HepG2 (cell line): Measurements from ENCODE around the gene GCDH. TPM values are rescaled to one million over a fixed set of nuclear protein-coding genes. Genes with fewer than 3 reads are reported as not detected.
A peak's percentile ranks its signal among the peaks of the same experiment; 100 is the strongest.

Experiments used
- CBX5 ChIP-seq: sonication (generic); formaldehyde crosslinking; IDR thresholded peaks from 2 replicates; pipeline ENCODE4 v1.4.0; 2020; ENCODE audit warnings: missing genetic modification reagents, borderline replicate concordance
- CREB3 ChIP-seq: sonication (generic); formaldehyde crosslinking; IDR thresholded peaks from 2 replicates; pipeline ENCODE4 v1.5.0; 2020; ENCODE audit warnings: missing genetic modification reagents
- DNMT3B ChIP-seq: conservative IDR thresholded peaks from 2 replicates; pipeline ENCODE4 v1.6.1; 2016; ENCODE audit warnings: missing biosample characterization, control low read depth
- DR1 ChIP-seq: sonication (generic); formaldehyde crosslinking; IDR thresholded peaks from 2 replicates; pipeline ENCODE4 v1.8.0; 2021; ENCODE audit warnings: mild to moderate bottlenecking, missing genetic modification reagents, inconsistent platforms
- E2F5 ChIP-seq: sonication (generic); formaldehyde crosslinking; conservative IDR thresholded peaks from 2 replicates; pipeline ENCODE4 v1.4.0; 2020; ENCODE audit warnings: missing genetic modification reagents
- MYPOP ChIP-seq: sonication (generic); formaldehyde crosslinking; IDR thresholded peaks from 2 replicates; pipeline ENCODE4 v1.8.1; 2023; ENCODE audit warnings: mild to moderate bottlenecking, moderate library complexity, missing genetic modification reagents
- NFIC ChIP-seq: IDR thresholded peaks from 2 replicates; pipeline ENCODE4 v1.6.1; 2012; ENCODE audit warnings: mild to moderate bottlenecking, low read length, inconsistent platforms
- POGZ ChIP-seq: sonication (generic); formaldehyde crosslinking; IDR thresholded peaks from 2 replicates; pipeline ENCODE4 v1.4.0; 2020; ENCODE audit warnings: mild to moderate bottlenecking, missing genetic modification reagents
- PTBP1 ChIP-seq: fragments of 200-400 bp; formaldehyde crosslinking; IDR thresholded peaks from 2 replicates; pipeline ENCODE4 v1.6.1; 2018; ENCODE audit warnings: low read length, low read depth; ENCODE audit not compliant: poor library complexity, severe bottlenecking
- RCOR2 ChIP-seq: IDR thresholded peaks from 2 replicates; pipeline ENCODE4 v1.6.1; 2016; ENCODE audit warnings: missing biosample characterization, missing genetic modification reagents
- REL ChIP-seq: sonication (generic); formaldehyde crosslinking; conservative IDR thresholded peaks from 2 replicates; pipeline ENCODE4 v1.8.0; 2022; ENCODE audit warnings: mild to moderate bottlenecking, missing genetic modification reagents, moderate library complexity
- SIX1 ChIP-seq: sonication (generic); formaldehyde crosslinking; IDR thresholded peaks from 2 replicates; pipeline ENCODE4 v1.4.0; 2020; ENCODE audit warnings: missing genetic modification reagents, borderline replicate concordance
- TFDP1 ChIP-seq: IDR thresholded peaks from 2 replicates; pipeline ENCODE4 v1.6.1; 2016; ENCODE audit warnings: missing compliant biosample characterization, missing genetic modification reagents, borderline replicate concordance
- ZFP36 ChIP-seq: fragments of 150-350 bp; IDR thresholded peaks from 2 replicates; pipeline ENCODE4 v1.6.1; 2018; ENCODE audit warnings: borderline replicate concordance, low read length, low read depth; ENCODE audit not compliant: partially characterized antibody
- ZFP37 ChIP-seq: sonication (generic); formaldehyde crosslinking; IDR thresholded peaks from 2 replicates; pipeline ENCODE4 v1.4.0; 2020; ENCODE audit warnings: missing genetic modification reagents, borderline replicate concordance
- ZFYVE20 ChIP-seq: sonication (generic); formaldehyde crosslinking; IDR thresholded peaks from 2 replicates; pipeline ENCODE4 v1.8.0; 2023; ENCODE audit warnings: low read depth, mild to moderate bottlenecking, moderate library complexity, missing genetic modification reagents, borderline replicate concordance
- ZNF17 ChIP-seq: sonication (generic); formaldehyde crosslinking; IDR thresholded peaks from 2 replicates; pipeline ENCODE4 v1.5.0; 2020; ENCODE audit warnings: mild to moderate bottlenecking, missing genetic modification reagents
- ZNF230 ChIP-seq: sonication (generic); formaldehyde crosslinking; IDR thresholded peaks from 2 replicates; pipeline ENCODE4 v1.4.0; 2020; ENCODE audit warnings: mild to moderate bottlenecking, missing genetic modification reagents
- ZNF501 ChIP-seq: sonication (generic); formaldehyde crosslinking; IDR thresholded peaks from 2 replicates; pipeline ENCODE4 v1.5.1; 2020; ENCODE audit warnings: mild to moderate bottlenecking, moderate library complexity, missing genetic modification reagents
- ZNF557 ChIP-seq: sonication (generic); formaldehyde crosslinking; IDR thresholded peaks from 2 replicates; pipeline ENCODE4 v1.4.0; 2020; ENCODE audit warnings: missing genetic modification reagents
- ZNF607 ChIP-seq: sonication (generic); formaldehyde crosslinking; IDR thresholded peaks from 2 replicates; pipeline ENCODE4 v1.5.1; 2020; ENCODE audit warnings: missing genetic modification reagents, mild to moderate bottlenecking, borderline replicate concordance
- ZNF616 ChIP-seq: sonication (generic); formaldehyde crosslinking; IDR thresholded peaks from 2 replicates; pipeline ENCODE4 v1.5.0; 2020; ENCODE audit warnings: low read depth, mild to moderate bottlenecking, missing genetic modification reagents
- ZNF704 ChIP-seq: sonication (generic); formaldehyde crosslinking; IDR thresholded peaks from 2 replicates; pipeline ENCODE4 v1.8.1; 2023; ENCODE audit warnings: mild to moderate bottlenecking, inconsistent platforms, moderate library complexity, missing genetic modification reagents, borderline replicate concordance
- ZNF850 ChIP-seq: sonication (generic); formaldehyde crosslinking; conservative IDR thresholded peaks from 2 replicates; pipeline ENCODE4 v1.9.0; 2021; ENCODE audit warnings: mild to moderate bottlenecking, missing genetic modification reagents
- polyA plus RNA-seq, 8 experiments: library from polyadenylated mRNA; depleted of rRNA in 3 of 8; stranded (reverse) in 7 of 8; unstranded in 1 of 8; fragments of >200 nt; fragmentation: Illumina TruSeq in 4 of 8; extraction: Trizol in 4 of 8; gene quantifications; 2 replicates each; pipeline versions ENCODE4 v1.2.1 to v1.2.3, GENCODE V29; 2011 to 2016; ENCODE audit warnings: low read depth in 4 of 8, missing spikeins in 1 of 8, mixed read lengths in 1 of 8; ENCODE audit not compliant: insufficient read depth in 1 of 8
- total RNA-seq, 5 experiments: library from RNA; depleted of rRNA; stranded (reverse); fragments of >200 nt; fragmentation: Illumina TruSeq; extraction: Trizol; gene quantifications; 2 replicates each; pipeline ENCODE4 v1.2.3, GENCODE V29; 2016; ENCODE audit warnings: low read depth in 1 of 5

GCDH gene
- total and polyA plus RNA-seq, 2 of the 13 experiments (the other 11 are each of a cell fraction or from before 2014, with no cell fraction given) = 15.1 to 38.0 TPM

GRCh38 chr19:12937927-12938778 lies 47.2 kb downstream of the GCDH start, which contains the start of gene CALR (continued):
- TF ChIP-seq ZNF557 (CRISPR knock-in tag) (no peak), ZNF17 (CRISPR knock-in tag) (no peak), REL (CRISPR knock-in tag) (0 out of 2 replicates have a peak, but pooled peaks have one; percentile 37), NFIC (no peak), PTBP1 (peak; percentile 61), CREB3 (CRISPR knock-in tag) (0 out of 2 replicates have a peak, but pooled peaks have one; percentile 46), ZNF616 (CRISPR knock-in tag) (peak; percentile 75; the same call in 1 of the 2 replicates), POGZ (peak; percentile 71), ZNF607 (0 out of 2 replicates have a peak, but pooled peaks have one; percentile 16), DNMT3B (CRISPR knock-in tag) (peak; percentile 60; the same call in 1 of the 2 replicates), ZFYVE20 (CRISPR knock-in tag) (no peak), E2F5 (CRISPR knock-in tag) (peak; percentile 71), SIX1 (CRISPR knock-in tag) (peak; percentile 12; the same call in 1 of the 2 replicates), DR1 (CRISPR knock-in tag) (peak; percentile 87; the same call in 1 of the 2 replicates), ZNF704 (CRISPR knock-in tag) (0 out of 2 replicates have a peak, but pooled peaks have one; percentile 22), CBX5 (CRISPR knock-in tag) (0 out of 2 replicates have a peak, but pooled peaks have one; percentile 16), ZNF230 (CRISPR knock-in tag) (no peak; the same call in 1 of the 2 replicates), ZNF850 (CRISPR knock-in tag) (no peak), RCOR2 (CRISPR knock-in tag) (peak; percentile 17; the same call in 1 of the 2 replicates), TFDP1 (peak; percentile 87), MYPOP (CRISPR knock-in tag) (no peak; the same call in none of the 2 replicates), ZFP36 (no peak), ZFP37 (CRISPR knock-in tag) (no peak), ZNF501 (CRISPR knock-in tag) (no peak)
